ENCODE measurements around the gene PCMT1. TPM values are rescaled to one million over a fixed set of nuclear protein-coding genes. Genes with fewer than 3 reads are reported as not detected.
A peak's percentile ranks its signal among the peaks of the same experiment; 100 is the strongest.

PCMT1 gene
- total and polyA plus RNA-seq, 2 of the 13 experiments (the other 11 are each of a cell fraction or from before 2014, with no cell fraction given): 112 to 169 TPM

GRCh38 chr6:149723771-149724417, 25.6 kb upstream of the PCMT1 start (continued):
- TF ChIP-seq ZBTB44 (CRISPR knock-in tag; IDR thresholded peaks at IDR 0.05) (no peak), FOXC1 (CRISPR knock-in tag; IDR thresholded peaks at IDR 0.05; ENCODE audit: borderline replicate concordance) (no peak), ARID3A (IDR thresholded peaks at IDR 0.05; ENCODE audit: low read depth, low read length) (peak; percentile 62), BCL6 (CRISPR knock-in tag; IDR thresholded peaks at IDR 0.05) (no peak), ZNF205 (CRISPR knock-in tag; IDR thresholded peaks at IDR 0.05) (peak; percentile 66; the same call in 1 of the 2 replicates), SOX5 (CRISPR knock-in tag; IDR thresholded peaks at IDR 0.05; ENCODE audit: borderline replicate concordance) (peak; percentile 17; the same call in 1 of the 2 replicates), TBX2 (CRISPR knock-in tag; IDR thresholded peaks at IDR 0.05; ENCODE audit: borderline replicate concordance) (peak; percentile 45; the same call in 1 of the 2 replicates), MYC (CRISPR knock-in tag; IDR thresholded peaks at IDR 0.05; ENCODE audit: borderline replicate concordance) (no peak), IRF2 (CRISPR knock-in tag; IDR thresholded peaks at IDR 0.05) (0 out of 2 replicates have a peak, but pooled peaks have one; percentile 60), FOSL2 (CRISPR knock-in tag; IDR thresholded peaks at IDR 0.05) (peak; percentile 88), ZNF615 (CRISPR knock-in tag; IDR thresholded peaks at IDR 0.05; ENCODE audit: borderline replicate concordance) (no peak), ZNF337 (CRISPR knock-in tag; IDR thresholded peaks at IDR 0.05; ENCODE audit: borderline replicate concordance, low read depth) (no peak), MIER3 (CRISPR knock-in tag; IDR thresholded peaks at IDR 0.05; ENCODE audit: borderline replicate concordance) (peak; percentile 80; the same call in 1 of the 2 replicates), ZNF136 (CRISPR knock-in tag; IDR thresholded peaks at IDR 0.05; ENCODE audit: low read depth) (no peak), ZNF12 (CRISPR knock-in tag; IDR thresholded peaks at IDR 0.05) (0 out of 2 replicates have a peak, but pooled peaks have one; percentile 45), RFX5 (IDR thresholded peaks at IDR 0.05; ENCODE audit: low read depth, low read length) (no peak), ZBTB38 (CRISPR knock-in tag; IDR thresholded peaks at IDR 0.05) (peak; percentile 64; the same call in 1 of the 2 replicates)
- TF ChIP-seq, protein P1, sequence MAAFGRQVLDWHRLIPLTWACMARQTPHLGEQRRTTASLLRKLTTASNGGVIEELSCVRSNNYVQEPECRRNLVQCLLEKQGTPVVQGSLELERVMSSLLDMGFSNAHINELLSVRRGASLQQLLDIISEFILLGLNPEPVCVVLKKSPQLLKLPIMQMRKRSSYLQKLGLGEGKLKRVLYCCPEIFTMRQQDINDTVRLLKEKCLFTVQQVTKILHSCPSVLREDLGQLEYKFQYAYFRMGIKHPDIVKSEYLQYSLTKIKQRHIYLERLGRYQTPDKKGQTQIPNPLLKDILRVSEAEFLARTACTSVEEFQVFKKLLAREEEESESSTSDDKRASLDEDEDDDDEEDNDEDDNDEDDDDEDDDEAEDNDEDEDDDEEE (CRISPR knock-in tag; IDR thresholded peaks at IDR 0.05): no peak
- TF ChIP-seq, protein P2, sequence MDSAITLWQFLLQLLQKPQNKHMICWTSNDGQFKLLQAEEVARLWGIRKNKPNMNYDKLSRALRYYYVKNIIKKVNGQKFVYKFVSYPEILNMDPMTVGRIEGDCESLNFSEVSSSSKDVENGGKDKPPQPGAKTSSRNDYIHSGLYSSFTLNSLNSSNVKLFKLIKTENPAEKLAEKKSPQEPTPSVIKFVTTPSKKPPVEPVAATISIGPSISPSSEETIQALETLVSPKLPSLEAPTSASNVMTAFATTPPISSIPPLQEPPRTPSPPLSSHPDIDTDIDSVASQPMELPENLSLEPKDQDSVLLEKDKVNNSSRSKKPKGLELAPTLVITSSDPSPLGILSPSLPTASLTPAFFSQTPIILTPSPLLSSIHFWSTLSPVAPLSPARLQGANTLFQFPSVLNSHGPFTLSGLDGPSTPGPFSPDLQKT (CRISPR knock-in tag; IDR thresholded peaks at IDR 0.05; ENCODE audit: borderline replicate concordance): no peak
- TF ChIP-seq, protein P3, sequence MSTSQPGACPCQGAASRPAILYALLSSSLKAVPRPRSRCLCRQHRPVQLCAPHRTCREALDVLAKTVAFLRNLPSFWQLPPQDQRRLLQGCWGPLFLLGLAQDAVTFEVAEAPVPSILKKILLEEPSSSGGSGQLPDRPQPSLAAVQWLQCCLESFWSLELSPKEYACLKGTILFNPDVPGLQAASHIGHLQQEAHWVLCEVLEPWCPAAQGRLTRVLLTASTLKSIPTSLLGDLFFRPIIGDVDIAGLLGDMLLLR (CRISPR knock-in tag; IDR thresholded peaks at IDR 0.05): no peak
- TF ChIP-seq, protein P4, sequence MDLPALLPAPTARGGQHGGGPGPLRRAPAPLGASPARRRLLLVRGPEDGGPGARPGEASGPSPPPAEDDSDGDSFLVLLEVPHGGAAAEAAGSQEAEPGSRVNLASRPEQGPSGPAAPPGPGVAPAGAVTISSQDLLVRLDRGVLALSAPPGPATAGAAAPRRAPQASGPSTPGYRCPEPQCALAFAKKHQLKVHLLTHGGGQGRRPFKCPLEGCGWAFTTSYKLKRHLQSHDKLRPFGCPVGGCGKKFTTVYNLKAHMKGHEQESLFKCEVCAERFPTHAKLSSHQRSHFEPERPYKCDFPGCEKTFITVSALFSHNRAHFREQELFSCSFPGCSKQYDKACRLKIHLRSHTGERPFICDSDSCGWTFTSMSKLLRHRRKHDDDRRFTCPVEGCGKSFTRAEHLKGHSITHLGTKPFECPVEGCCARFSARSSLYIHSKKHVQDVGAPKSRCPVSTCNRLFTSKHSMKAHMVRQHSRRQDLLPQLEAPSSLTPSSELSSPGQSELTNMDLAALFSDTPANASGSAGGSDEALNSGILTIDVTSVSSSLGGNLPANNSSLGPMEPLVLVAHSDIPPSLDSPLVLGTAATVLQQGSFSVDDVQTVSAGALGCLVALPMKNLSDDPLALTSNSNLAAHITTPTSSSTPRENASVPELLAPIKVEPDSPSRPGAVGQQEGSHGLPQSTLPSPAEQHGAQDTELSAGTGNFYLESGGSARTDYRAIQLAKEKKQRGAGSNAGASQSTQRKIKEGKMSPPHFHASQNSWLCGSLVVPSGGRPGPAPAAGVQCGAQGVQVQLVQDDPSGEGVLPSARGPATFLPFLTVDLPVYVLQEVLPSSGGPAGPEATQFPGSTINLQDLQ (CRISPR knock-in tag; IDR thresholded peaks at IDR 0.05): no peak
